GM21825 (cell line): ENCODE data around the gene TPST2.

Experiments used
- ATAC-seq: cut with Tn5 transposase; IDR thresholded peaks from one replicate; pipeline ENCODE4 v1.9.1; 2021; ENCODE audit warnings: mild to moderate bottlenecking, moderate library complexity; ENCODE audit not compliant: unreplicated experiment

TPST2 gene

DNA sequence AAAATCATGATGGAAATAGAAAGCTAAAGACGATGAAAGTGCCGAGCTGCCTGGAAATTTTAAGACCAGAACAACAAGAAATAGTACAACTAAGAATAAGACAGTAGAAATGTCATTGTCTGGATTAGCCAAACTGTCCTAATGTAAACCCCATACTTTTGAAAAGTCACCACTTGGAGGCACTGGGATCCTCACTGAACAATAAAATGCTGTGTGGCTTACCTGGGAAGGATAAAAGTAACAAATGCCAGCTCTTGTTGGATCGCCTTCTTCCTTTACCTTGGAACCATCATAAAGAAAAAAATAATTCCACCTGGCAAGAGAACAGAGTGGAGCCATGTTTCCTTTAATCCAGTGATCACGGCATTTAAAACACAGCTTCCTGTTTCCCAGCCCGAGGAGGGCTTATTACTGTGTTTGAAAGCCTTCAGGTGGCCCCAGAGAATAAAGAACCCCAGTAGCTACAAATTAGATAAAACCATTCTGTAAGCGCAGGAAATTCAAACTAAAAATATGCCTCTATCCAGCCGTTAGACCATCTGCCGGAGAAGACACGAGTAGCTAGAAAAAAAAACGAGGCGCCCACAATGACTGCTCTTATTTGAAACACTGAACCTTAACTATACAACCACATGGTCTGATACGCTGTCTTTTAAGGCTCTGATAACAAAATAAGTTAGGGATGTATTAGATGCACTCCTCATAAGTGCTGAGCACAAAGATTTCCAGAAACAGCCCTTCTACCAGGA is 110.7 kb downstream of the TPST2 start:
- no peak for ATAC-seq

DNA sequence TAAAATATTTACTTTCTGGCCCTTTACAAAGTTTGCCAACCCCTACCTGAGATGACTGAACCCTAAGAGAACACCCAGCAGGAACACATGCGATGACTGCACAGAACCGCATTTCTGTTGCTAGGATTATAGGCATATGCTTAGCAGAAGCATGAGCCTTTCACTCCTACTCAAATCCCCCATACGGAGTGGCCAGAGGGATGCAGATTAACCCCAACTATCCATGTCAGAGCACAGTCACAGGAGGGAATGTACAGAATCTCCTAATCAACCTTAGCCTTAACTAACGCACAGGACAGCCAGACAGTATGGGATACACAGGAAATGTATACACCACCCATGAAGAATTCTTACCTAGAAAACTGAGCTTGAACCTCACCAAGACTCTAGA is 112.6 kb downstream of the TPST2 start:
- ATAC-seq, result no peak

DNA sequence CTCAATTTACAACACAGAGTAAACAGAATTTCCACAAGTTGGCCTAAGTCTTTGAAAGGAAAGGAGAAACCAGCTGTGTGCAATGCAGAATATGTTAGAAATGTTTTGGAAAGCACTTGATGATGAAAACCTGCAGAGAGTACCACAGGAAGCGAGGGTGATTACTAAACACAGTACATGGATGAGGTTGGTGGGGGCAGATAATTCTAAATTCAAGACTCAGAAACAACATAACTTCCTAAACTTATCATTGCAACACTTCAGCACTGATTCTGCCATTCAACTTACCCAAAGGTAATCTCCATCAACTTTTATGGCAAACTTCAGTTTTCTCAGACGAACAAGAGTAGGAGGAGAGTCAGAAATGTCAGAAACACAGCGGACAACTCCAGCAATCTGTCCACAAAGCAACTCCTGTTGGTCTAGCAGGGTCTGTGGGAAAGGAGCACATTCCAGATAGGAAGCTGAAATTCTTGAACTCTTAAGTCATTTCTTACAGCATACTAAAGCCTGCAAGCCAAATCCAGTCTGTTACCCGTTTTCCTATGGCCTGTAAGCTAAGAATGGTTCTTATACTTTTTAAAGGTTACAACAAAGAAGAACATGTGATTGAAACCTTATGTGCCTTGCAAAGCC is 113.1 kb downstream of the TPST2 start:
- no peak for ATAC-seq

DNA sequence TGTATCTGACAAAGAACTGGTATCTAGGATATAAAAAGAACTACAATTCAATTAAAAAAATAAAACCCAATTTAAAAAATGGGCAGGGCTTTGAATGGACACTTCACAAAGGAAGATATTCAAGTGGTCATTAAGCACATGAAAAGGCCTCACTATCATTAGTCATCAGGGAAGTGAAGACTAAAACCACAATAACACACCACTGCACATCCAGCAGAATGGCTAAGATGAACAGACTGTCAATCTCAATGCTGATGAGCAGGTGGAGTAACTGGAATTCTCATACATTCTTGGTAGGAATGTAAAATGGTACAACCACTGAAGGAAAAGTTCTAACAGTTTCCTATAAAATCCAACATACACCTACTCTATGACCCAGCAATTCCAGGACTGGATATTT is 115.2 kb downstream of the TPST2 start:
- no peak for ATAC-seq
